NCI-H226 (cell line): ENCODE results near the gene HSPA12B.

ENCODE experiments used
- DNase-seq: peaks from one replicate; pipeline ENCODE4 v3.0.0-alpha.2; 2015

HSPA12B gene

GRCh38 chr20:3704087-3704486 lies 28.4 kb upstream of the HSPA12B start:
- DNase-seq, result no peak

- no peak for DNase-seq
Measured at GRCh38 chr20:3705491-3705969, 27.0 kb upstream of the HSPA12B start.

- no peak for DNase-seq
Measured at GRCh38 chr20:3705970-3706739, 26.3 kb upstream of the HSPA12B start.

- no peak for DNase-seq
Measured at GRCh38 chr20:3706774-3707507, 25.5 kb upstream of the HSPA12B start.

- DNase-seq, result no peak
Measured at GRCh38 chr20:3707508-3707899, 25.0 kb upstream of the HSPA12B start.

- no peak for DNase-seq
Measured at GRCh38 chr20:3710011-3710466, 22.4 kb upstream of the HSPA12B start.

- no peak for DNase-seq
Measured at GRCh38 chr20:3710703-3711483, 21.6 kb upstream of the HSPA12B start.

- no peak for DNase-seq
Measured at GRCh38 chr20:3711484-3711941, 21.0 kb upstream of the HSPA12B start.

GRCh38 chr20:3712279-3712873 lies 20.1 kb upstream of the HSPA12B start, which contains the start of gene SIGLEC1:
TSS of gene SIGLEC1 (minus strand) at chr20:3712600. CDS start at chr20:3707128, 5,472 bp downstream.
- DNase-seq, result no peak

- no peak for DNase-seq
Measured at GRCh38 chr20:3714092-3714491, 18.4 kb upstream of the HSPA12B start.

GRCh38 chr20:3716195-3716834 lies 16.2 kb upstream of the HSPA12B start:
- peak; percentile 20 for DNase-seq

- no peak for DNase-seq
Measured at GRCh38 chr20:3719046-3719445, 13.4 kb upstream of the HSPA12B start.

- no peak for DNase-seq
Measured at GRCh38 chr20:3720068-3720467, 12.4 kb upstream of the HSPA12B start.

GRCh38 chr20:3720626-3721025 lies 11.9 kb upstream of the HSPA12B start:
- no peak for DNase-seq

- no peak for DNase-seq
Measured at GRCh38 chr20:3721912-3722311, 10.6 kb upstream of the HSPA12B start.

GRCh38 chr20:3723284-3723683 lies 9.2 kb upstream of the HSPA12B start:
- no peak for DNase-seq

- no peak for DNase-seq
Measured at GRCh38 chr20:3724356-3724755, 8.1 kb upstream of the HSPA12B start.

- peak; percentile 29 for DNase-seq
Measured at GRCh38 chr20:3727401-3728021, 5.0 kb upstream of the HSPA12B start.

- DNase-seq, result no peak
Measured at GRCh38 chr20:3728354-3728753, 4.1 kb upstream of the HSPA12B start.

GRCh38 chr20:3728876-3729275 lies 3.6 kb upstream of the HSPA12B start:
- no peak for DNase-seq

GRCh38 chr20:3729378-3729777 lies 3.1 kb upstream of the HSPA12B start:
- no peak for DNase-seq
